ENCODE results near the gene MIA2.

DNA sequence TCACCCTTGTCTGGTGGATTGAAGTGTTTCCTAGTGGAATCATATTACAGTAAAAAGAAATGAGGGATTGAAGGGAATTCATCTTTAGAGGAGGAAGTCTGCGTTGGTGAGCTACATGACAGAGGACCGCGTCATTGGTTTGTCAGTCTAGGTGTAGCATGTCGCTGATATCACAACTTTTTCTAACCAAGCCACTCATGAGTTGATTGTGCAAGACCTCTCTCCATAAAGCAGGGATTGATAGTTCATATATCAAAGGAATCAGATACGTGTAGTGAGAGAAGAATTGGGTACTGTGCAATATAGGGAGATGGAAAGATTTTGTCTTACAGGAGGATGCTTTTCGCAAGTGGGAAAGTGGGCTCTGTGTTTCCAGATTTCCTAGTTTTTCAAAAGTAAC lies 201.5 kb downstream of the MIA2 start:
- TF ChIP-seq POLR2AphosphoS5 (IDR thresholded peaks at IDR 0.05; ENCODE audit: low read depth, low read length) = no peak
- no peak for TF ChIP-seq SIN3A (IDR thresholded peaks at IDR 0.05; ENCODE audit: borderline replicate concordance, insufficient read depth, low read length)
- TF ChIP-seq TAF1 (IDR thresholded peaks at IDR 0.05; ENCODE audit: borderline replicate concordance, insufficient read depth, low read length) = no peak
- TF ChIP-seq REST (IDR thresholded peaks at IDR 0.05; ENCODE audit: insufficient read depth in 1 of 2, low read depth in 2 of 2, low read length in 2 of 2) = no peak
- TF ChIP-seq FOXP2 (optimal IDR thresholded peaks at IDR 0.05; ENCODE audit: borderline replicate concordance, extremely low read depth, extremely low read length, insufficient read depth) = no peak

Measured in PFSK-1 (cell line).